Testis (tissue), 3 donors: ENCODE results near the gene ITGB2. TPM values are rescaled to one million over a fixed set of nuclear protein-coding genes. Genes with fewer than 3 reads are reported as not detected.

Experiments
- DNase-seq: peaks from one replicate; pipeline ENCODE4 v3.0.0-alpha.2; 2019
- H3K27ac ChIP-seq, 2 donors: fragments of 200-600 bp; sonication (generic); one replicate each; pipeline ENCODE4 v1.5.1; 2019
- H3K27me3 ChIP-seq: fragments of 200-600 bp; sonication (generic); one replicate; pipeline ENCODE4 v1.5.1; 2019
- H3K36me3 ChIP-seq: fragments of 200-600 bp; sonication (generic); one replicate; pipeline ENCODE4 v1.5.1; 2017; ENCODE audit warnings: low read depth; ENCODE audit errors: missing control alignments
- H3K4me1 ChIP-seq: fragments of 200-600 bp; sonication (generic); one replicate; pipeline ENCODE4 v1.5.1; 2019
- H3K4me3 ChIP-seq, 2 donors: fragments of 200-600 bp; sonication (generic); one replicate each; pipeline ENCODE4 v1.5.1; 2017 to 2019
- H3K9me3 ChIP-seq: fragments of 200-600 bp; sonication (generic); one replicate; pipeline ENCODE4 v1.5.1; 2017
- POLR2A ChIP-seq: fragments of 450-650 bp; IDR thresholded peaks from one replicate; pipeline ENCODE4 v1.6.1; 2017; ENCODE audit warnings: antibody characterized with exemption, mild to moderate bottlenecking, moderate library complexity
- WGBS, 2 donors: methylation state at CpG; one replicate each; pipeline ENCODE4 v1.1.5; 2018; 5-methylcytosine and 5-hydroxymethylcytosine counted together
- intact Hi-C: fragments of 100-400 bp; cut with DNase I; formaldehyde crosslinking; loops from one replicate; pipeline ENCODE4 v1.15.1; 2023; ENCODE audit warnings: low total_unique reads
- polyA plus RNA-seq: library from polyadenylated mRNA; stranded (reverse); fragments of 350-450 nt; fragmentation: Illumina TruSeq; extraction: RNeasy Lipid Tissue Mini Kit (QIAGEN cat#74804); gene quantifications from one replicate; pipeline ENCODE4 v1.2.3, GENCODE V29; 2014; ENCODE audit warnings: low read depth, low replicate concordance; ENCODE audit not compliant: insufficient read depth
- total RNA-seq, 2 donors: library from RNA; depleted of rRNA; stranded (reverse); fragments of >200 nt; gene quantifications; one replicate each; pipeline ENCODE4 v1.2.3, GENCODE V29; 2016
- TF ChIP-seq, protein P1 (sequence below), 3 experiments: fragments of 450-650 bp in 2 of 3; fragments of 200-600 bp in 1 of 3; sonication (generic) in 1 of 3; IDR thresholded peaks; one replicate each; pipeline ENCODE4 v1.5.1; 2016 to 2019; ENCODE audit warnings: antibody characterized with exemption in 3 of 3, mild to moderate bottlenecking in 2 of 3, moderate library complexity in 1 of 3

ITGB2 gene
- total and polyA plus RNA-seq, 3 donors from 2014 or later: 5.6 to 29.5 (median 27.4) TPM

DNA sequence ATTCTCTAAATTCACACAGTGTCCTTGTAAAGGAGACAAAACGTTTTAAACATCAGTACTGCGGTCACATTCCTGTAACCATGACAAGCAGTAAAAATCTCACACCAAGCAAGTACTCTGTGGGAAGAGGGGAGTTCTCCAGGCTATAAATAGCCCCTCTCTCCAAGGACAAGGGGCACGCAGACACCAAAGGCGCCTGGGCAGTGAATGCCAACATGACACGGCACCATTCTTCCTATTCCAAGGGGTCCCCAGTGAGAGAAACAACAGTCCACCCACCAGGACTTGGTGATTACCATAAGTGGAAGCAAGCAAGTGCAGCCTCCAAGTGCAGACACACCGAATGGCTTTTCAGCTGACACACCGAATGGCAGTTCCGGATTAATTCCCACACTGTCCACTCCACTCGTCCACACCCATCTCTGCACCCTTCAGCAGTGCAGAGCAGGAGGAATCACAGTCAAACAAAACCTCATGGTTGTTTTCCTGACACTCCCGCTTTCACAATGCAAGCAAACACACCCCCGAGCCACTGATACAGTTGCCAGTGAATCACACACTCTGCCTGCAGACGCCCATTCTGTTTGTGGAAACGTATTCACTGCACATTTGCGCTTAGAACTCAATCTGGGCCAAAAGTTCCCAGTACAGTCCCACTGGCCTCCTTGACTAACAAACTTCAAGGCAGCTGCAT lies 49.0 kb downstream of the ITGB2 start:
- intact Hi-C loops: loop anchor here (5.0 kb wide), 2 partner anchors 54 to 69 kb away; partner anchors contain the start of genes SUMO3 and UBE2G2
- peak overlapping the region; percentile 73 to 98 for H3K27ac ChIP-seq
- H3K27me3 ChIP-seq: no peaks in the 10 kb centered on the region
- TF ChIP-seq, protein P1, sequence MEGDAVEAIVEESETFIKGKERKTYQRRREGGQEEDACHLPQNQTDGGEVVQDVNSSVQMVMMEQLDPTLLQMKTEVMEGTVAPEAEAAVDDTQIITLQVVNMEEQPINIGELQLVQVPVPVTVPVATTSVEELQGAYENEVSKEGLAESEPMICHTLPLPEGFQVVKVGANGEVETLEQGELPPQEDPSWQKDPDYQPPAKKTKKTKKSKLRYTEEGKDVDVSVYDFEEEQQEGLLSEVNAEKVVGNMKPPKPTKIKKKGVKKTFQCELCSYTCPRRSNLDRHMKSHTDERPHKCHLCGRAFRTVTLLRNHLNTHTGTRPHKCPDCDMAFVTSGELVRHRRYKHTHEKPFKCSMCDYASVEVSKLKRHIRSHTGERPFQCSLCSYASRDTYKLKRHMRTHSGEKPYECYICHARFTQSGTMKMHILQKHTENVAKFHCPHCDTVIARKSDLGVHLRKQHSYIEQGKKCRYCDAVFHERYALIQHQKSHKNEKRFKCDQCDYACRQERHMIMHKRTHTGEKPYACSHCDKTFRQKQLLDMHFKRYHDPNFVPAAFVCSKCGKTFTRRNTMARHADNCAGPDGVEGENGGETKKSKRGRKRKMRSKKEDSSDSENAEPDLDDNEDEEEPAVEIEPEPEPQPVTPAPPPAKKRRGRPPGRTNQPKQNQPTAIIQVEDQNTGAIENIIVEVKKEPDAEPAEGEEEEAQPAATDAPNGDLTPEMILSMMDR (IDR thresholded peaks at IDR 0.05): no peak
- no peak for TF ChIP-seq POLR2A
- no peaks in the 10 kb centered on the region for H3K36me3 ChIP-seq
- H3K4me1 ChIP-seq: peaks cover 34% of the 10 kb centered on the region
- 10 to 11% methylated on average over 13 to 14 of the region's 14 CpGs for WGBS, 2 donors
- no peaks in the 10 kb centered on the region for H3K9me3 ChIP-seq
- peak overlapping the region in 1 of 2 donors; percentile 97 for H3K4me3 ChIP-seq
- DNase-seq: peak; percentile 49

DNA sequence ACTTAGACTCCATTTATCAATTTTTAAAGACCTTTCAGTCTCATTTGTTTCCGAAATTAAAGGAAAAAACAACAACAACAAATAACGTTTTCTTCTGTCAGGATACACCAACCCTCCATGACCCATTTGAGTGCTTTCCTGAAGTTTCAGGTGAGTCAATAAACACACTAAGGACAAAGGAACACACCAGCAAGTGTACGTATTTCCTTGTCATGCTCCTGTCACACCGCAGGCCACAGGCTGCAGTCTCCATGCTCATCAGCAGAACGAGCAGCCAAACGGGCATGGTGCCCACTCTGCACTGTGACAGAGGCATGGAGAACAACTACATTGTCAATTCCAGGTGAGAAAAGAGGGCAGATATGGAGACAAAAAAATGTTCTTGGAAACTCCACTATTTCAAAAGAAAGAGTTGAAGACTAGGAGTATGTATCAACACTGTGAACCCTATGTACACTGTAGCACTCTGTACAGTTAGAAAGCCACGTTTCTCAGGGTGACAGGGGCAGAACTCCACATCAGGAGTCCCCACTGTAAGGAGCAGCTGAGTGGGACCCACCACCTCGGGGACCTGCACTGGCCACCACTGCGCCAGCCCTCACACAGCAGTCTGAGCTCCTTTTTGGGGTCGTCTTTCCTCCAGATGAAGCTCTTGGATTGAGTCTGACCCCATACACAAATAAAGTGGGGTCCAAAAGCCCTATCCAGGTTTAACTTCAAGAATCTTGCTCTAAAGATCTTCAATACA lies 49.8 kb downstream of the ITGB2 start:
- no peaks in the 10 kb centered on the region for H3K9me3 ChIP-seq
- H3K36me3 ChIP-seq: no peaks in the 10 kb centered on the region
- H3K4me3 ChIP-seq: no peak overlapping the region
- no peaks in the 10 kb centered on the region for H3K27me3 ChIP-seq
- 57 to 60% methylated on average over 10 of the region's 10 CpGs for WGBS, 2 donors
- H3K27ac ChIP-seq: peak overlapping the region; percentile 73 to 98
- intact Hi-C loops: loop anchor here (5.0 kb wide), 2 partner anchors 54 to 69 kb away; partner anchors contain the start of genes SUMO3 and UBE2G2
- DNase-seq: peak; percentile 79
- peaks cover 34% of the 10 kb centered on the region for H3K4me1 ChIP-seq
- TF ChIP-seq, protein P1 (IDR thresholded peaks at IDR 0.05): no peak
- no peak for TF ChIP-seq POLR2A

DNA sequence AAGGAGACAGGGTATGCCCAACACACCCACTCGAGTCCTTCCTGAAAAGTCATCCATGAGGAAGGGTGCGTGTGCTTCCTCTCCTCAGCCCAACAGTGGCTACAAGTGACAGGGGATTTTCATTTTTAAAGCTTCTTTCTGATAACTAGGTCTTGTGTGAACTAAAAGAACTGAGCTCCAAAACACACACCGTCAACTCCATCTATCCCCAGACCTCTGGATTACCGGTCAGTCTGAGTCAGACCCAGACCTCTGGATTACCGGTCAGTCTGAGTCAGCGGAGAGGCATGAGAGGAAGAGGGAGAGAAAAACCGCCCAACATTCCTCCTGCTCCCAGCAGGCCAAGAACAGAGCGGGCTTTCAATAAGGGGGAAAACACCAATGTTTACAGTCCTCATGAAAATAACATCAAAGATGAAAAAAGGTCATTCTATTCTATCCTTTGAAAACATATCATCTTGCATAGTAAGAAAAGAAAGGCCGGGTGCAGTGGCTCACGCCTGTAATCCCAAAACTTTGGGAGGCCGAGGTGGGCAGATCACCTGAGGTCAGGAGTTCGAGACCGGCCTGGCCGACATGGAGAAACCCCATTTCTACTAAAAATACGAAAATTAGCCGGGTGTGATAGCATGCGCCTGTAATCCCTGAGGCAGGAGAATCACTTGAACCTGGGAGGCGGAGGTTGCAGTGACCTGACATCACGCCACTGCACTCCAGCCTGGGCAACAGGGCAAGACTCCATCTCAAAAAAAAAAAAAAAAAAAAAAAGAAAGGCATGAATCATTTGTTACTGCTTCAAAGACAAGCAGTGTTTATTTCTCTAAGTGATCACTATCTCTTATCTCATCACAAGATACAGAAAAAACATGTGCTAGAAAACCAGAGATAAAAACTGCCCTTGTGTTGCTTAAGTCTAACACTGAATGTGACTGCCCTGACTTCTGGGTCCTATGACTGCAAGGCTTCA lies 50.6 kb downstream of the ITGB2 start:
- no peaks in the 10 kb centered on the region for H3K27me3 ChIP-seq
- H3K4me3 ChIP-seq: no peak overlapping the region
- no peaks in the 10 kb centered on the region for H3K36me3 ChIP-seq
- 52 to 62% methylated on average over 19 of the region's 19 CpGs for WGBS, 2 donors
- peak; percentile 44 for DNase-seq
- H3K4me1 ChIP-seq: peaks cover 34% of the 10 kb centered on the region
- intact Hi-C loops: loop anchor here (5.0 kb wide), 2 partner anchors 53 to 68 kb away; partner anchors contain the start of genes SUMO3 and UBE2G2
- peak overlapping the region; percentile 63 to 98 for H3K27ac ChIP-seq
- H3K9me3 ChIP-seq: no peaks in the 10 kb centered on the region
- no peak for TF ChIP-seq POLR2A
- TF ChIP-seq, protein P1 (IDR thresholded peaks at IDR 0.05): no peak

DNA sequence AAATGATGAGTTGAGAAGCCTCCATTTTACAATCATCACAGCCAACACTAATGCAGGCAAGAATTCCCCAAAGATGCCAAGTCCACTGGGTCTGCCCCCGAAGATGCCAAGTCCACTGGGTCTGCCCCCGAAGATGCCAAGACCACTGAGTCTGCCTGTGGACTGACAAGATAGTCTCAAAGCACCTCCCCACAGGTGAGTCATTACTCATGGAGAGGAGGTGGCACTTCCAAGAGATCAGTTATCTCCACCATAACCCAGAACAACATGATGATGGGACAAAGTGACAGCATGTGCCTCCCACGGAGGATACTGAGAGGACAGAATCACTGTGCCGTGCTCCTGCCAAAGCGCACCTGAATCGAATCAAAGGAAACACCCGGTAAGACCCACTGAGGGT lies 52.0 kb downstream of the ITGB2 start:
- intact Hi-C loops: no loop called here
- no peaks in the 10 kb centered on the region for H3K27me3 ChIP-seq
- 84 to 89% methylated on average over 7 of the region's 7 CpGs for WGBS, 2 donors

More for the DNA sequence above, 52.0 kb downstream of the ITGB2 start:
- no peak overlapping the region for H3K4me3 ChIP-seq
- TF ChIP-seq, protein P1 (IDR thresholded peaks at IDR 0.05): no peak
- TF ChIP-seq POLR2A: no peak
- no peaks in the 10 kb centered on the region for H3K9me3 ChIP-seq
- H3K4me1 ChIP-seq: peaks cover 34% of the 10 kb centered on the region
- peak overlapping the region in 1 of 2 donors; percentile 63 for H3K27ac ChIP-seq
- H3K36me3 ChIP-seq: no peaks in the 10 kb centered on the region
- no peak for DNase-seq
